WTC11 (cell line): ENCODE results near the gene ITPKC. TPM values are rescaled to one million over a fixed set of nuclear protein-coding genes. Genes with fewer than 3 reads are reported as not detected.

Source experiments
- ATAC-seq: fragments of 200-7000 bp; cut with Tn5 transposase; 2 replicates; pipeline ENCODE4 v1.10.0; 2021; ENCODE audit warnings: mild to moderate bottlenecking, moderate library complexity
- CTCF ChIA-PET: fragments of 300-600 bp; sonication (Branson Sonifier 250); formaldehyde crosslinking; loops from one replicate; lab custom pipeline; 2021; ENCODE audit warnings: antibody characterized with exemption; lab: Charles Lee
- POLR2A ChIA-PET: fragments of 350-600 bp; sonication (Branson Sonifier 250); formaldehyde crosslinking; loops from one replicate; lab custom pipeline; 2021; ENCODE audit warnings: antibody characterized with exemption; lab: Charles Lee
- DNase-seq: peaks from one replicate; pipeline ENCODE4 v3.0.0; 2021; ENCODE audit warnings: low spot score
- H3K27ac Mint-ChIP-seq: 2 replicates; pipeline ENCODE4 v1.8.0; 2021; ENCODE audit warnings: mixed read lengths
- H3K27me3 Mint-ChIP-seq: 2 replicates; pipeline ENCODE4 v1.8.0; 2021; ENCODE audit warnings: low read depth, mild to moderate bottlenecking, moderate library complexity, mixed read lengths
- H3K36me3 Mint-ChIP-seq: 2 replicates; pipeline ENCODE4 v1.8.0; 2021; ENCODE audit warnings: mixed read lengths
- H3K4me1 Mint-ChIP-seq: 2 replicates; pipeline ENCODE4 v1.8.0; 2022; ENCODE audit warnings: mixed read lengths
- H3K4me3 Mint-ChIP-seq: 2 replicates; pipeline ENCODE4 v1.8.0; 2021; ENCODE audit warnings: mild to moderate bottlenecking, moderate library complexity, mixed read lengths
- H3K9me3 Mint-ChIP-seq: 2 replicates; pipeline ENCODE4 v1.8.0; 2021; ENCODE audit warnings: mixed read lengths
- AFF4 ChIP-seq: sonication (generic); formaldehyde crosslinking; IDR thresholded peaks from 2 replicates; pipeline ENCODE4 v1.8.1; 2023; ENCODE audit warnings: mild to moderate bottlenecking, missing genetic modification reagents, borderline replicate concordance
- ATF6 ChIP-seq: sonication (generic); formaldehyde crosslinking; IDR thresholded peaks from 2 replicates; pipeline ENCODE4 v1.8.1; 2023; ENCODE audit warnings: mild to moderate bottlenecking, missing genetic modification reagents
- CREM ChIP-seq: sonication (generic); formaldehyde crosslinking; IDR thresholded peaks from 2 replicates; pipeline ENCODE4 v1.8.1; 2022; ENCODE audit warnings: mild to moderate bottlenecking, missing genetic modification reagents, moderate library complexity
- E2F5 ChIP-seq: sonication (generic); formaldehyde crosslinking; IDR thresholded peaks from 2 replicates; pipeline ENCODE4 v1.8.1; 2022; ENCODE audit warnings: mild to moderate bottlenecking, moderate library complexity, missing genetic modification reagents
- ETV6 ChIP-seq: sonication (generic); formaldehyde crosslinking; IDR thresholded peaks from 2 replicates; pipeline ENCODE4 v1.8.1; 2022; ENCODE audit warnings: mild to moderate bottlenecking, missing genetic modification reagents
- FOXJ3 ChIP-seq: sonication (generic); formaldehyde crosslinking; IDR thresholded peaks from 2 replicates; pipeline ENCODE4 v1.9.0; 2021; ENCODE audit warnings: missing genetic modification reagents, mild to moderate bottlenecking, borderline replicate concordance
- GRHL2 ChIP-seq: fragments of 250-450 bp; sonication (Bioruptor Pico); IDR thresholded peaks from 2 replicates; pipeline ENCODE4 v1.8.0; 2022; ENCODE audit warnings: mild to moderate bottlenecking, moderate library complexity; ENCODE audit not compliant: insufficient replicate concordance, severe bottlenecking
- HMGXB4 ChIP-seq: sonication (generic); formaldehyde crosslinking; IDR thresholded peaks from 2 replicates; pipeline ENCODE4 v1.8.1; 2023; ENCODE audit warnings: mild to moderate bottlenecking, moderate library complexity, missing genetic modification reagents
- JAZF1 ChIP-seq: fragments of 250-450 bp; sonication (Bioruptor Pico); IDR thresholded peaks from 2 replicates; pipeline ENCODE4 v1.9.0; 2021; ENCODE audit warnings: moderate library complexity, mild to moderate bottlenecking, inconsistent platforms
- KAT7 ChIP-seq: sonication (generic); formaldehyde crosslinking; IDR thresholded peaks from 2 replicates; pipeline ENCODE4 v1.8.1; 2023; ENCODE audit warnings: missing genetic modification reagents, mild to moderate bottlenecking, borderline replicate concordance
- NFATC4 ChIP-seq: fragments of 250-450 bp; sonication (Bioruptor Pico); IDR thresholded peaks from 2 replicates; pipeline ENCODE4 v1.9.0; 2021; ENCODE audit warnings: mild to moderate bottlenecking
- NFE2L1 ChIP-seq: sonication (generic); formaldehyde crosslinking; IDR thresholded peaks from 2 replicates; pipeline ENCODE4 v1.8.1; 2023; ENCODE audit warnings: missing genetic modification reagents
- RORB ChIP-seq: fragments of 250-450 bp; sonication (Bioruptor Pico); IDR thresholded peaks from 2 replicates; pipeline ENCODE4 v1.9.0; 2021; ENCODE audit warnings: mild to moderate bottlenecking
- SMAD4 ChIP-seq: sonication (generic); formaldehyde crosslinking; IDR thresholded peaks from 2 replicates; pipeline ENCODE4 v1.8.0; 2022; ENCODE audit warnings: mild to moderate bottlenecking, missing genetic modification reagents
- SP1 ChIP-seq: sonication (generic); formaldehyde crosslinking; conservative IDR thresholded peaks from 2 replicates; pipeline ENCODE4 v1.8.1; 2022; ENCODE audit warnings: missing genetic modification reagents
- USF2 ChIP-seq: sonication (generic); formaldehyde crosslinking; IDR thresholded peaks from 2 replicates; pipeline ENCODE4 v1.8.1; 2023; ENCODE audit warnings: mild to moderate bottlenecking, missing genetic modification reagents, moderate library complexity
- ZNF138 ChIP-seq: sonication (generic); formaldehyde crosslinking; conservative IDR thresholded peaks from 2 replicates; pipeline ENCODE4 v1.8.1; 2022; ENCODE audit warnings: mild to moderate bottlenecking, moderate library complexity, missing genetic modification reagents
- ZNF219 ChIP-seq: sonication (generic); formaldehyde crosslinking; IDR thresholded peaks from 2 replicates; pipeline ENCODE4 v1.8.0; 2023; ENCODE audit warnings: missing genetic modification reagents, mild to moderate bottlenecking, borderline replicate concordance
- ZNF263 ChIP-seq: sonication (generic); formaldehyde crosslinking; IDR thresholded peaks from 2 replicates; pipeline ENCODE4 v1.8.1; 2022; ENCODE audit warnings: low read depth, mild to moderate bottlenecking, moderate library complexity, missing genetic modification reagents
- ZNF317 ChIP-seq: sonication (generic); formaldehyde crosslinking; IDR thresholded peaks from 2 replicates; pipeline ENCODE4 v1.8.1; 2023; ENCODE audit warnings: low read depth, mild to moderate bottlenecking, moderate library complexity, missing genetic modification reagents, borderline replicate concordance
- ZNF423 ChIP-seq: fragments of 250-450 bp; sonication (Bioruptor Pico); IDR thresholded peaks from 2 replicates; pipeline ENCODE4 v2.1.2; 2022; ENCODE audit warnings: mild to moderate bottlenecking, moderate library complexity
- total RNA-seq: library from RNA; stranded (reverse); gene quantifications from 3 replicates; pipeline ENCODE4 v1.2.3, GENCODE V29; 2021

ITPKC gene
- total RNA-seq, 1 experiment from 2014 or later: 13.8 TPM

GRCh38 chr19:40667602-40668001 is 49.3 kb upstream of the ITPKC start (continued):
- TF ChIP-seq USF2 (CRISPR knock-in tag): no peak
- no peak for TF ChIP-seq CREM

- Mint-ChIP-seq H3K4me1 (no peaks in the 10 kb centered on the region), H3K36me3 (peaks cover 29% of the 10 kb centered on the region; the same call in 1 of the 2 replicates)
- ATAC-seq (no peak), DNase-seq (no peak)
- TF ChIP-seq HMGXB4 (no peak), SMAD4 (no peak), ZNF423 (CRISPR knock-in tag) (no peak), GRHL2 (no peak), ATF6 (CRISPR knock-in tag) (no peak), KAT7 (CRISPR knock-in tag) (no peak), SP1 (no peak)
- TF ChIP-seq, all 79 proteins: peak for 0
- H3K9me3 Mint-ChIP-seq: no peaks in the 10 kb centered on the region
- POLR2A ChIA-PET: no interaction called here
- H3K27me3 Mint-ChIP-seq: peaks cover 13% of the 10 kb centered on the region
- no peak overlapping the region for H3K4me3 Mint-ChIP-seq
- CTCF ChIA-PET: no interaction called here
- H3K27ac Mint-ChIP-seq: no peak overlapping the region
Measured at GRCh38 chr19:40668991-40669614, 47.8 kb upstream of the ITPKC start.

GRCh38 chr19:40671404-40671803 is 45.5 kb upstream of the ITPKC start:
- Mint-ChIP-seq H3K27me3 (no peaks in the 10 kb centered on the region), H3K4me1 (no peaks in the 10 kb centered on the region), H3K4me3 (no peak overlapping the region), H3K27ac (no peak overlapping the region), H3K9me3 (no peaks in the 10 kb centered on the region), H3K36me3 (peaks cover 29% of the 10 kb centered on the region; the same call in 1 of the 2 replicates)
- no peak for DNase-seq
- no peak for ATAC-seq
- ChIA-PET CTCF (interaction anchor here (0.7 to 0.9 kb wide), 3 partner anchors 37 to 148 kb away, joined by 3 read pairs; no protein-coding TSS in a partner anchor), POLR2A (no interaction called here)
- TF ChIP-seq GRHL2 (no peak), NFATC4 (no peak), RORB (CRISPR knock-in tag) (no peak), ZNF138 (no peak), E2F5 (CRISPR knock-in tag) (no peak), ZNF219 (CRISPR knock-in tag) (no peak), ZNF317 (CRISPR knock-in tag) (no peak), FOXJ3 (CRISPR knock-in tag) (no peak), AFF4 (no peak), KAT7 (CRISPR knock-in tag) (no peak), NFE2L1 (CRISPR knock-in tag) (no peak), ZNF263 (CRISPR knock-in tag) (no peak), JAZF1 (CRISPR knock-in tag) (no peak), ETV6 (CRISPR knock-in tag) (no peak)
- TF ChIP-seq, all 79 proteins: peak for 0
